Measurements from ENCODE around the gene LCE1B. TPM values are rescaled to one million over a fixed set of nuclear protein-coding genes. Genes with fewer than 3 reads are reported as not detected.

The LCE1B gene
- total RNA-seq, 1 donor from 2014 or later: not detected

- Histone ChIP-seq H3K4me1 (no peaks in the 10 kb centered on the region), H3K9ac (no peak overlapping the region), H2AFZ (replicated peaks) (no peak overlapping the region), H3K4me2 (no peak overlapping the region), H3K36me3 (no peaks in the 10 kb centered on the region), H3K9me3 (ENCODE audit: low read depth) (peaks cover 20% of the 10 kb centered on the region), H3K27me3 (no peaks in the 10 kb centered on the region), H3K79me2 (ENCODE audit: low read depth) (no peaks in the 10 kb centered on the region), H3F3A (ENCODE audit: low read depth) (no peaks in the 10 kb centered on the region), H3K27ac (no peak overlapping the region), H3K4me3 (no peak overlapping the region), H4K20me1 (ENCODE audit: low read depth) (no peaks in the 10 kb centered on the region)
- no peak for DNase-seq (ENCODE audit: low spot score)
- Mint-ChIP-seq H3K9me3 (peaks cover 13% of the 10 kb centered on the region), H3K4me3 (no peak overlapping the region), H3K27me3 (ENCODE audit: insufficient read depth, low read depth) (no peaks in the 10 kb centered on the region), H3K27ac (no peak overlapping the region), H3K36me3 (no peaks in the 10 kb centered on the region), H3K4me1 (no peaks in the 10 kb centered on the region)
- TF ChIP-seq EZH2phosphoT487 (IDR thresholded peaks at IDR 0.05) (no peak), CTCF (IDR thresholded peaks at IDR 0.05) (no peak), EZH2 (IDR thresholded peaks at IDR 0.05) (no peak)
These were observed 43.9 kb downstream of the LCE1B start for GRCh38 chr1:152855661-152856060.

GRCh38 chr1:152858062-152858461, 46.3 kb downstream of the LCE1B start:
- Mint-ChIP-seq H3K27ac (no peak overlapping the region), H3K36me3 (no peaks in the 10 kb centered on the region), H3K4me1 (no peaks in the 10 kb centered on the region), H3K9me3 (peaks cover 16% of the 10 kb centered on the region), H3K4me3 (no peak overlapping the region), H3K27me3 (ENCODE audit: insufficient read depth, low read depth) (no peaks in the 10 kb centered on the region)
- Histone ChIP-seq H3F3A (ENCODE audit: low read depth) (no peaks in the 10 kb centered on the region), H3K9ac (no peak overlapping the region), H3K79me2 (ENCODE audit: low read depth) (no peaks in the 10 kb centered on the region), H4K20me1 (ENCODE audit: low read depth) (no peaks in the 10 kb centered on the region), H3K4me3 (no peak overlapping the region), H3K27me3 (no peaks in the 10 kb centered on the region), H3K36me3 (no peaks in the 10 kb centered on the region), H3K9me3 (ENCODE audit: low read depth) (peaks cover 32% of the 10 kb centered on the region), H2AFZ (replicated peaks) (no peak overlapping the region), H3K27ac (no peak overlapping the region), H3K4me2 (no peak overlapping the region), H3K4me1 (no peaks in the 10 kb centered on the region)
- no peak for TF ChIP-seq EZH2 (IDR thresholded peaks at IDR 0.05)
- TF ChIP-seq CTCF (IDR thresholded peaks at IDR 0.05): no peak
- no peak for DNase-seq (ENCODE audit: low spot score)

- no peak within 1 kb of the TSS for H2AFZ ChIP-seq (replicated peaks)
- Mint-ChIP-seq H3K9me3 (peaks cover 14% of the 10 kb centered on the region), H3K36me3 (no peaks in the 10 kb centered on the region), H3K27ac (no peak within 1 kb of the TSS), H3K4me3 (no peak within 1 kb of the TSS), H3K27me3 (ENCODE audit: insufficient read depth, low read depth) (no peaks in the 10 kb centered on the region), H3K4me1 (no peaks in the 10 kb centered on the region)
- no peak within 1 kb of the TSS for H3K4me3 ChIP-seq
- no peaks in the 10 kb centered on the region for H4K20me1 ChIP-seq (ENCODE audit: low read depth)
- H3K27ac ChIP-seq: no peak within 1 kb of the TSS
- no peak within 1 kb of the TSS for H3K9ac ChIP-seq
- TF ChIP-seq CTCF (IDR thresholded peaks at IDR 0.05) (no peak), EZH2 (IDR thresholded peaks at IDR 0.05) (no peak), EZH2phosphoT487 (IDR thresholded peaks at IDR 0.05) (no peak)
- peaks cover 39% of the 10 kb centered on the region for H3K9me3 ChIP-seq (ENCODE audit: low read depth)
- no peaks in the 10 kb centered on the region for H3F3A ChIP-seq (ENCODE audit: low read depth)
- no peaks in the 10 kb centered on the region for H3K4me1 ChIP-seq
- no peaks in the 10 kb centered on the region for H3K36me3 ChIP-seq
- H3K4me2 ChIP-seq: no peak within 1 kb of the TSS
- H3K79me2 ChIP-seq (ENCODE audit: low read depth): no peaks in the 10 kb centered on the region
- no peaks in the 10 kb centered on the region for H3K27me3 ChIP-seq
- no peak for DNase-seq (ENCODE audit: low spot score)
These were observed 47.9 kb downstream of the LCE1B start, which contains the start of gene LCE7A for GRCh38 chr1:152859696-152860095. Gene LCE7A, plus strand, starts transcription at chr1:152859996. Its CDS starts 702 bp downstream, at chr1:152860698.
